Bone marrow (tissue), 2 donors: Measurements from ENCODE around the gene LACTB.

Experiments
- DNase-seq, 2 donors: peaks; one replicate each; lab custom pipeline; 2025; lab: John Stamatoyannopoulos, UW

The LACTB gene

DNA sequence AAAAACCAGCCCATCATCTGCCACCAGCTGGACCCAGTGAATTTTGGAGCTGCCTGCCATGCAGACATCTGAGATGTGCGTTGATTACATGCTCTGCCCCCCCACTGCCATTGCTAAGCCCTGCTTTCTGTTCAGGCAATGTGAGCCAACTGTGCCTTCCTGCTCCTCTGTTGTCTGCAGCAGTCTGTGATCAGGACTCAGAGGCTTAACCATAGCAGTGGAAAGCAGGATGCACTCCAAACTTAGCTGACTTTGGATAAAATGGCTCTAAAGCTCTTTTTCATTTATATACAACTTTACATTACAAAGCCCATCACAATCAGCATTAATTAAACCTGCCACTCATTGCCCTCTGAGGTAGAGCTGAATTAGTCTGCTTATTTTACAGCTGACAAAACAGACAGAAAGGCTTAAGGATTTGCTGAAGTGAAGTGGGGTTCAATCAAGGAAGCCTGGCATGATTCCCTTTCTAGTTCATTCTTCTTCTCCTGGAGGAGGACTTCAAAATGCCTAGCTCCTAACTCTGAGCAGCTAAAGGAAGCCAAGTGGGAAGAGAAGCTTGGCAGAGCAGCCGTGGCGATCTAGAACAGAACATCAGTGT lies 51.3 kb downstream of the LACTB start:
- no peak for DNase-seq

DNA sequence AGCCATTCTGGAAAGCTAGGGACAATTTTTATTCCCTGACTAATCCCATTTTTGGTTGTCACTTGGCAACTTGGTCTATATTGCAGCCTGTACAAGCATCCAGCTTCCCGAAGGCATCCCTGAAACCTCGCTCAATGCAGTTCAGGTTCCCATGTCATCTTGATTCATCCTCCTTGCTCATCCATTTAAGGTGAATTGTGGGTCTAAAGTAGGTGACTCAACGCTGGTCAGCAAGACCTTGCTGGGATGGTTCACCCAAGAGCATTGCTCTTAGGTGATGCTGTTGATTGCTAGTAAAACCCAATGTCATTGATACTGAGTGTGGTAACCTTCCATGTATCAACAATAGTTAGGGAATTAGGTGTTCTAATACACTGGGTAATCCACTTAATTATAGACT lies 54.6 kb downstream of the LACTB start:
- no peak for DNase-seq

DNA sequence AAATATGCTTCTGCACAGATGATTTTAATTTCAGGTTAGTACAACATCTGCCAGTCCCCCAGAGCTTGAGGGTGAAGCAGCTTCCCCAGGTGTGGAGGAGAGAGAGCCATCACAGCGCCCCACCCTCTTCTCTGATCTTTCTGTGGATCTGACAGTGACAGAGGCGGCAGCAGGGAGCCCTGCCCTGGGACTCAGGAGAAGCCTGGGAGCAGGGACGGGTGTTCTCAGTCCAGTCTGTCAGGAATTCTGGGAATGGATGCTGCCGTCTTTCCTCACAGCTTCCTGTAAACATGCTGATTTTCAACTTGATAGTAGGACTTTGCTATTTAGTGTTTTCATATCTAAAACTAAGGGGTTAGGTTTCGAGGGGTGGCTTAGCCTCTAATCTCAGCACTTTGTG lies 56.4 kb downstream of the LACTB start:
- no peak for DNase-seq

DNA sequence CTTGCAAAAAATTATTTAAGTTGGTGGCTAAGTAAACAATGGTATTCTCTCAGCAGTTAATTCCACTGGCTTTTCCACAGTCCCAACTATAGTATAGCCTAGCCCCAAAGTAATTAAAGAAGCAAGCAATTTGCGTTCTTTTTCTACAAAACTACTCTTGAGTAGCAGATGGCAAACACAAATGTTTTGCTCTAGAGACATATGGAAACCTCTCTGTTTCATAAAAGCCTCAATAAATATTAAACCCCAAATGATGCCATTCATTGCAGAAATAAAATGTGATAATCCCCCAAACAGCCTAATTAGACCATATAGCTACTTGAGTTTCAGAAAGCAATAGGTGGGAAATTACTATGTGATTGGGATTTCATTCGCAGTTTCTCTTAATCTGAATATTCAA lies 59.1 kb downstream of the LACTB start:
- no peak for DNase-seq

DNA sequence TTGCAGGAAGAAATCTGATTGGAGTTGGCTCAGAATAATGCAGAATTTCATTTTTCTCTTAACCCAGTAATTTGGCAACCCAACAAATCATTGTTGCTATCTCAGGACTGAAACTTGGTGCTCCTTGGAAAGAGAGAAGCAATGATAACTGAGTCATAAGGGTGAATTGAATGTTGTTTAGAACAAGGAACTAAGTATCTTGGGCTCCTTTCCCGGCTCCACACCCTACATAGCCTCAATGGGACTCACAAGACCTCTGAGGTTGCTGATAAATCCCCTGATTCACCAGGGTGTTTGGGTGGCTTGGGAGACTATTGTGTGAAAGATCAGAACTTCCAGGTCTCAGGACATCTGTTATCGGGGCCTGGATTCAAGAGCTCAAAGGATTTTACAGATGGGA lies 60.0 kb downstream of the LACTB start:
- no peak for DNase-seq

DNA sequence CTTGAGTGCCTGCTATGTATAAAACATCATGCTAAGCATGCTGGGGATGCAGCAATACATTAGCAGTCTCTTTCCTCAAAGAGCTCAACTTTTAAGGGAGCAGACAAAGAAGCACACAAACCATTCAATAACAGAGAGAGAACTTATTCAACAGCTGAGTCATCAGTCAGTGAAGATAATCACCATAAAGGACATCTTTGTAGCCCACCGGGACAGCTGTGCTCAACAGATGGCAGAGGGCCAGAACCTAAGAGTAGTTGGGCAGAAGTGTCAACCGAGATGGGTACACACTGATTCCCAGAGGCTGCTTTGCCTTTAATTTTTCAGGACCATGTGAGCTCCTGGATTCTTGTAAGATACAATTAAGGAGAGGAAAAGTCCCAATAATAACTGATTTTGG lies 63.5 kb downstream of the LACTB start:
- peak in 1 of 2 donors; percentile 26 for DNase-seq

DNA sequence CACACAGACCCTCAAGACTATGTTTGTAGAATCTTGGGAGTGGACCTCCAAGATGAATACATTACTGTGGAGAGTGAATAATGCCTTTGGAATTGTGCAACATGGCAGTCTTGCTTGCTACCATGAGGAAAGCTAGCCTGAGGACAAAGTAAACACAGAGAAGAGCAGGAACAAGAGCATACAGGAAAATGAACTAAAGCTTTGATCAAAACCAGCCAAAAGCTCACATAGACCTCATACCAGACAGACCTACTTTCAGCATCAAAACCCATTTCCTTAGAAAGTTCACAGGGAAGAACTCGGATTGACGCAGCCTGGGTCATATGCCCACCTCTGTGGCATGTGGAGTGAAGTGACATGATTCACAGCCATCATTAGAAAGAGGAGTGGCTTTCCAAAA lies 64.4 kb downstream of the LACTB start:
- DNase-seq = no peak

DNA sequence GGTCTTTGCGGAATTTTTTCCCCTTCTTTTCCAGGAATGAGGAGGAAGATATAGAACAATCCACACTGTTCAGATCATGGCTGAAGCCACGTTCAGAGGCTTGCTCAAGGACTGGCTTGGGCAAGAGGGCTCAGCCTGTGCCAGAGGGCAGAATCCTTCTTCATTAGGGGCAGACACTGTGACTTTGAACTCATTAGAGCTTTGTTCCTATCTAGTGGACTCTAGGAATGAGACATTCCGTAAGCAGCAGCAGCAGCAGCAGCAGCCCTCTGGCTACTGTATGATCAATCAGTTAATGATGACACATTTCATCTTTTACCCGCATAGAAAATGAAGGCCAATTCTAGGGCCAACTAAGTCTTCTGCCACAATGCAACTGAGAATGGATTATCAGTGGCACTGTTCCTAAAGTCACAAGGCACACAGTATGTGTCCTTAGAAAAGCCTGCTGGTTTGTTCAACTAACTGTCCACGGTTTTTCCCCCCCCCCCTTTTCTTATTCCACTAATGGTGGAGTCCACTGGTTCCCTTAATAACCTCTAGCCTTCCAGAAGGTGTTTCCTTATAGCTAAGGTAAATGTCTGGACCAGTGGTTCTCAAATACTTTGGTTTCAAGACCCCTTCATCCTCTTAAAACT lies 66.0 kb downstream of the LACTB start:
- DNase-seq = no peak

DNA sequence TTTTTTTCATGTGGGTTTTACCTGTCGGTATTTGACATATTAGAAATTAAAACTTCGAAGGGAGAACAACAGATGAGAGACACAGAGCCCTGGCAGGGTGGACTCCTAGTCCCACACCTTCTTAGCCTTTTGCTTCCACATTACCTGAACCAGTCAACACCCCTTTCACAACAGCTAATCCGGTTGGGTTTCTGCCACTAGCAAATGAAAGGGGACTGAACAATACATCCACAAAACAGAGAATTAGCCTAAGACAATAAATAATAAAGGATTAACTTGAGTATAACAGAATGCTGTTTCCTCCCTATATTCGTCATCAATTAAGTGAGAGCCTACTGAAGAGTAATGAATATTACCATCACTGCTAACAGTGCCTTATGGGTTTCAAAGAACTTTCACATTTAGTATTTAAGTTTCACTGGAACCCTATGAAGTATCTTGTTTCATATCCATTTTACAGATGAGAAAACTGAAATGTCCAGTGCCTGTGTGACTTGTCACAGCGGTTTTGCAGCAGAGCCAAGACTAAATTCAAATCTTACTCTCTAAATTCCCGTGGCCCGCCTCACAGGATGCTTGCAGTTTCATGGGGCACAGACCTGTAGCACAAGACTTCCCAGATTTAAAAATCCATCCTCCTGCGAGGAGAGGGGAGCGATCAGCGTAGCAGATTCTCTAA lies 66.7 kb downstream of the LACTB start:
- DNase-seq = no peak

DNA sequence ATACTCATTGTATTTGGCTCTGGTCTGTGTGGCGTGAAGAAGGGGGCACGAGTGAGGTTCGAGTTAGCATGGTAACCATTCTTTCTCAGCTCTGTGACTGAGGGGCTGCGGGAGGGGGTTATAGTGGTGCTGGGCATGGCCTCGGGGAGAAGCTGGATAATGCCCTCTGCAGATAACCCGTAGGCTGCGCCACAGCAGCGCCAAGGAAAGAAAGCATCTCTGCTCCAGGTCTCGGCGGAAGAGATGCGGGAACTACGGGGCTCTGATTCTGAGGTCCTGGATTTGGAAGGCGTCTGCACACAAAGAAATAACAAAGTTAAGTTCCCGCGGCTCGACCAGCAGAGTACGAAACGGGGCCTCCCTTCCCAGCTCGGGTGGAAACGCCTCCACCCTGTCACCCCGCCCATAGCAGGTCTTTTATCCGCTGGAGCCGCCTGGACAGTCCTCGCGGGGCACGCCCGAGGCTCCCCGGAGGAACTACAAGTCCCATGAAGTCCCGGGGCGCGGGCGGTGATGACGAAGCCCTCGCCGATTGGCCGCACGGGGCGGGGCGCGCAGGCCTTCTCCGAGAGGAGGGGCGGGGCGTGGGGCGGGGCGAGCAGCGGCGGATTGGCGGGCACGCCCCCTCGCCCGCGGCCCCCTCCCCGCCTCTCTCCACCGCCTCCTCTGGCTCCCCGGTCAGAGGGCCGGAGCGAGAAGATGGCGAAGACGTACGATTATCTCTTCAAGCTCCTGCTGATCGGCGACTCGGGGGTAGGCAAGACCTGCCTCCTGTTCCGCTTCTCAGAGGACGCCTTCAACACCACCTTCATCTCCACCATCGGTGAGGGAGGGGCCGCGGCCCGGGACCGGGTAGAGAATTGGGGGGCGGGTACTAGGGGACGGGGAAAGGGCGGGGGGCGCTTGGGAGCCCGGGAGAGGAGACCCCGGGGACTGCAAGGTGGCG lies 67.5 kb downstream of the LACTB start, which contains the start of gene RAB8B:
RAB8B (plus strand) TSS at position 681 of the 946 bp plus-strand sequence; CDS start at position 700, 19 bp downstream.
- DNase-seq = peak; percentile 82 to 91

DNA sequence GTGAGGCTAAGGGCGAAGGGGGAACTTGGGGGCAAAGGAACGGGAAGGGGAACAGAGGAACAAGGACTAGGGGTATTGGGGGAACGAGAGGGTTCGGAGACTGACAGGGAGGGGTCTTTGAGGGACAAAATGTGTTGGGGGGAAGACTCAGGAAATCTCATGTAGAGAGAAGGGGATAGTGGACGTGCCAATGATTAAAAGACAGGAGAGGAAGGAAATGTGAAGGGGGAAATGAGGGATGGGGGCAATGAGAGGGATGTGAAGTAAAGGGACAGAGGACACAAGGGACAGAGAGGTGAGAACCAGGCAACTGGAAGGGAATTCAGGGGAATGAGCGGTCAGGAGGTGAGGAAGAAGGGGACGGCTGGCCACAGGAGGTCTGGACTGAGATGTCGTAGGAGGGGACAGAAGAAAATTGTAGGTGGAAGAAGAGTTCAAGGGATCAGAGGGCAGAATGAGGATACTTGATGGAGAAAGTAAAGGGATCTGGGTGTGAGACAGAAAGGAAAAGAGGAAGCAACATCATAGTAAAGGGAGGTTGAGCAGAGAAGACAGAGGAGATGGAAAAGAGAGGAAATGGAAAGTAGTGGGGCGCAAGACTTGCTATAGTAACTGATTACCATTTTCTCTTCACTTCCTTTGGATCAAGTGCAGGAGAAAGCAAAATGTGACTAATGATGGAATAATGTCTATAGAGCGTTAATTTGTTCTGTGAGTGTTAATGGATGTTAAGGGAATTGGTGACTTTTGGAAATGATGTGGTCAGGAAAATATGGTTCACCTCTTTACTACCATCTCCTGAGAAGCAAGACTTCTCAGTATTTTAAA lies 68.5 kb downstream of the LACTB start:
- DNase-seq = peak in 1 of 2 donors; percentile 48

DNA sequence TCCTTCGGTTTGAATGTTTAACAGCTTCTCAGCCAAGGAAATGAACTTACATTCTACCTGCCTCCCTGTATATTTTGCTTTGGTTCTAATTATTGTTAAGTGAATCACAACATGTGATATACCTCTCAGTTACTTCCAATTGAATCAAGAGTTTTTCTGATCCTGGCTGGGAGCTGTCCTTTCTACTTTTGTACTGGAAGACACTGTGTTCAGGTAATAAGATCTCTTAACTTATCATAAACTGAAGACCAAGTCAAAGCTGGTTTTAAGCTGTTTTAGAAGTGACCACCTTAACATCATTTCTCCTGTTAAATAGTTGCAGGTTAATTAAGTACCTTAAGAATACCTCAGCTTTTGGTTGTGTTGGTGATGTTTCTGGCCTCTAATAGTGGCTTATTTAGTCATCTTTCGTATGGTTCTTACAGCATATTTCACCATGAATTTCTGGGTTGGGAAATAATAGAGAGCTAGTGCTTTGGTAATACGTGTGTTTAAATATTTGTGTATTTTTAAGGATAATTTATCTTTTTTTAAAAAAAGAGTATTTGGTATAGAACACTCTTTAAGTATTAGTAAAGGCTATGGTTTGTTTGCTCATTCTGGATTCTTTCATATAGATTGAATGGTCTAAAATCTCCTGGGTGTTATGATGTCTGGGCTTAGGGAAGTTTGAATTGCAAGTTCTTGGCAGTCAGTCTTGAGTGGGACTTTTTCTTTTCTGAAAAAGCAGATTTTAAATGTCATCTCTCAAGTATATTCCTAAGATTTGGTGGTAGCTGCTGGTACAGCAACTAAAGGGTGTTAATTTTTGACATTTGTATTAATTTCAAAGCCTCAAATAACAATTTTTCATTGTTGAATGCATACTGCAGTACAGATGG lies 69.3 kb downstream of the LACTB start:
- DNase-seq = no peak
